K562 (cell line): ENCODE data around the gene SESN2. TPM values are rescaled to one million over a fixed set of nuclear protein-coding genes. Genes with fewer than 3 reads are reported as not detected.
A peak's percentile ranks its signal among the peaks of the same experiment; 100 is the strongest.

Source experiments
- ADNP ChIP-seq: fragments of 200-800 bp; sonication (Bioruptor generic); IDR thresholded peaks from 2 replicates; pipeline ENCODE4 v1.6.1; 2016; ENCODE audit warnings: missing genetic modification characterization, missing compliant biosample characterization
- ARHGAP35 ChIP-seq: fragments of 450-650 bp; IDR thresholded peaks from 2 replicates; pipeline ENCODE4 v1.6.1; 2018; ENCODE audit not compliant: partially characterized antibody
- CCAR2 ChIP-seq: fragments of 200-400 bp; formaldehyde crosslinking; IDR thresholded peaks from 2 replicates; pipeline ENCODE4 v1.6.1; 2017; ENCODE audit warnings: mild to moderate bottlenecking, low read depth, low read length
- CCNT2 ChIP-seq: IDR thresholded peaks from 2 replicates; pipeline ENCODE4 v1.6.1; 2011; ENCODE audit warnings: borderline replicate concordance, low read depth, mild to moderate bottlenecking, moderate library complexity, mixed read lengths, low read length; ENCODE audit not compliant: insufficient read length; ENCODE audit errors: extremely low read depth
- DACH1 ChIP-seq: fragments of 450-650 bp; IDR thresholded peaks from 2 replicates; pipeline ENCODE4 v1.6.1; 2018; ENCODE audit not compliant: partially characterized antibody
- DPF2 ChIP-seq: fragments of 450-650 bp; IDR thresholded peaks from 2 replicates; pipeline ENCODE4 v1.6.1; 2016
- ELF1 ChIP-seq: fragments of 200-800 bp; sonication (Bioruptor generic); IDR thresholded peaks from 2 replicates; pipeline ENCODE4 v1.6.1; 2016; ENCODE audit warnings: missing genetic modification characterization, missing compliant biosample characterization
- ETV5 ChIP-seq: sonication (generic); formaldehyde crosslinking; IDR thresholded peaks from 2 replicates; pipeline ENCODE4 v1.4.0; 2020; ENCODE audit warnings: low read depth, mild to moderate bottlenecking, missing genetic modification reagents
- GABPB1 ChIP-seq: sonication (generic); formaldehyde crosslinking; IDR thresholded peaks from 2 replicates; pipeline ENCODE4 v1.8.0; 2022; ENCODE audit warnings: mild to moderate bottlenecking, missing genetic modification reagents
- GATAD2A ChIP-seq: fragments of 450-650 bp; IDR thresholded peaks from 2 replicates; pipeline ENCODE4 v1.6.1; 2017
- MAFG ChIP-seq: fragments of 450-650 bp; conservative IDR thresholded peaks from 2 replicates; pipeline ENCODE4 v1.6.1; 2016; ENCODE audit warnings: missing genetic modification characterization, missing compliant biosample characterization
- MXI1 ChIP-seq: IDR thresholded peaks from 2 replicates; pipeline ENCODE4 v1.6.1; 2011; ENCODE audit warnings: low read depth, mild to moderate bottlenecking, improper control_type of control experiment, low read length
- PHB2 ChIP-seq: fragments of 450-650 bp; IDR thresholded peaks from 2 replicates; pipeline ENCODE4 v1.6.1; 2017; ENCODE audit warnings: low read depth
- RBM25 ChIP-seq: fragments of 200-400 bp; formaldehyde crosslinking; IDR thresholded peaks from 2 replicates; pipeline ENCODE4 v1.6.1; 2018; ENCODE audit warnings: low read length, low read depth, moderate library complexity; ENCODE audit not compliant: severe bottlenecking
- SIRT6 ChIP-seq: IDR thresholded peaks from one replicate; pipeline ENCODE4 v1.6.1; 2012; ENCODE audit warnings: low read depth, mild to moderate bottlenecking, control low read depth, inconsistent platforms, low read length, moderate library complexity
- SRSF3 ChIP-seq: fragments of 200-400 bp; formaldehyde crosslinking; IDR thresholded peaks from 2 replicates; pipeline ENCODE4 v1.6.1; 2016; ENCODE audit warnings: mild to moderate bottlenecking, low read length, moderate library complexity; ENCODE audit not compliant: insufficient read depth
- XRCC5 ChIP-seq: fragments of 200-400 bp; formaldehyde crosslinking; IDR thresholded peaks from 2 replicates; pipeline ENCODE4 v1.6.1; 2017; ENCODE audit warnings: low read depth, mild to moderate bottlenecking, low read length
- ZBTB8A ChIP-seq: fragments of 450-650 bp; IDR thresholded peaks from 2 replicates; pipeline ENCODE4 v1.6.1; 2018; ENCODE audit warnings: mild to moderate bottlenecking, moderate library complexity; ENCODE audit not compliant: partially characterized antibody
- ZNF785 ChIP-seq: fragments of 250-450 bp; sonication (Bioruptor Pico); IDR thresholded peaks from 2 replicates; pipeline ENCODE4 v1.4.0; 2020; ENCODE audit warnings: mild to moderate bottlenecking
- ZSCAN29 ChIP-seq: fragments of 450-650 bp; IDR thresholded peaks from 2 replicates; pipeline ENCODE4 v1.6.1; 2017
- polyA plus RNA-seq, 8 experiments: library from polyadenylated mRNA; depleted of rRNA in 4 of 8; stranded (reverse) in 5 of 8; unstranded in 3 of 8; fragments of >200 nt; fragmentation: Nextera tagmentation in 2 of 8; fragmentation: Illumina TruSeq in 1 of 8; extraction: Ambion mirVana in 2 of 8; extraction: Trizol in 1 of 8; gene quantifications; 2 replicates each; pipeline versions ENCODE4 v1.2.1 to v1.2.3, GENCODE V29; 2011 to 2014; ENCODE audit warnings: inconsistent platforms in 1 of 8, missing spikeins in 1 of 8
- total RNA-seq, 7 experiments: library from RNA; depleted of rRNA in 6 of 7; stranded (reverse); fragments of >200 nt in 6 of 7; fragmentation: Illumina TruSeq in 2 of 7; extraction: Trizol in 2 of 7; gene quantifications; 2 replicates each; pipeline versions ENCODE4 v1.2.1 to v1.2.3, GENCODE V29; 2011 to 2021; ENCODE audit warnings: low replicate concordance in 1 of 7
- TF ChIP-seq, protein P1 (sequence below), 2 experiments: fragments of 450-650 bp in 1 of 2; sonication (generic) in 1 of 2; formaldehyde crosslinking; conservative IDR thresholded peaks; 2 replicates each; pipeline versions ENCODE4 v1.4.0 to v1.8.1; 2020 to 2022; ENCODE audit warnings: mild to moderate bottlenecking in 1 of 2, missing genetic modification reagents in 1 of 2
- TF ChIP-seq, protein P2 (sequence below): fragments of 250-450 bp; sonication (Bioruptor Pico); IDR thresholded peaks from 2 replicates; pipeline ENCODE4 v1.6.1; 2021; ENCODE audit warnings: mild to moderate bottlenecking
- TF ChIP-seq, protein P3 (sequence below): fragments of 450-650 bp; formaldehyde crosslinking; IDR thresholded peaks from 2 replicates; pipeline ENCODE4 v1.4.0; 2020; ENCODE audit warnings: mild to moderate bottlenecking, moderate library complexity
- TF ChIP-seq, protein P4 (sequence below): fragments of 250-450 bp; sonication (Bioruptor Pico); IDR thresholded peaks from 2 replicates; pipeline ENCODE4 v1.4.0; 2020; ENCODE audit warnings: mild to moderate bottlenecking

SESN2 gene
- total and polyA plus RNA-seq, 9 of the 15 experiments (the other 6 are each of a cell fraction or from before 2014, with no cell fraction given): 3.7 to 71.3 (median 16.8) TPM

DNA sequence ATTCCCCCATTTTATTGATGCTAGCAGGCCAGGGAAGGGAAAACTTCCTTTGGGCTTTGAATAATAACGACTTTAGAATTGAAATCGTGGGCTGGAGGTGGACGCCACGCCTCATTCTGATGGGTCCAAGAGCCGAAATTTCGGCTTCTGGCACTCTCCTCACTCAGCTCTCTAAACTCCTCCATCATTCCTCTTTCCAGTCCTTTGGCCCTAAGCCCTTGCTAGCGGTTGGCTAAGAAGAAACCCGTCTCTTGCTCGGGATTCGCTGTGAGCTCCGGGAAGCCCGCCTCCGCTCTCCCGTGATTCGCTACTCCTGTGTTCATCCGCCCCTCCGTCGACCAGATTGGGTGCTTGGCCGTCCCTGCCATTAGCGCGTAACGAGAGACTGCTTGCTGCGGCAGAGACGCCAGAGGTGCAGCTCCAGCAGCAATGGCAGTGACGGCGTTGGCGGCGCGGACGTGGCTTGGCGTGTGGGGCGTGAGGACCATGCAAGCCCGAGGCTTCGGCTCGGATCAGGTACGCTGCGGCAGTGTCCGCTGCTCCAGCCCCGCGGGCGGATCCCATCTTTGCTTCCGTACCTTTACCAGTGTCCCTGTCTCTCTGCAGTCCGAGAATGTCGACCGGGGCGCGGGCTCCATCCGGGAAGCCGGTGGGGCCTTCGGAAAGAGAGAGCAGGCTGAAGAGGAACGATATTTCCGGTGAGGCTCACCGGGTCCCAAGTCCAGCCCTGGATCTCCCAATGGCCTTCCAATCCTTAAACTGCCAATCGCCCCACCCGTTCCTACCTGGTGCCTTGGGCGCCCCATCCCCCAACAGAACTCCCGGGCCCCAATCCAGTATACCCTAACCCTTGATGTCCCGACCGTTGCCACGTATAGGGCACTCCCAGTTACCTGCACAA, 23.3 kb upstream of the SESN2 start, which contains the start of gene ATP5IF1 (continued):
- TF ChIP-seq XRCC5: no peak
- no peak for TF ChIP-seq PHB2
- TF ChIP-seq ZNF785 (CRISPR knock-in tag): no peak
- no peak for TF ChIP-seq ADNP (tag)
- no peak for TF ChIP-seq DPF2
- TF ChIP-seq CCAR2: no peak
- TF ChIP-seq, protein P1, sequence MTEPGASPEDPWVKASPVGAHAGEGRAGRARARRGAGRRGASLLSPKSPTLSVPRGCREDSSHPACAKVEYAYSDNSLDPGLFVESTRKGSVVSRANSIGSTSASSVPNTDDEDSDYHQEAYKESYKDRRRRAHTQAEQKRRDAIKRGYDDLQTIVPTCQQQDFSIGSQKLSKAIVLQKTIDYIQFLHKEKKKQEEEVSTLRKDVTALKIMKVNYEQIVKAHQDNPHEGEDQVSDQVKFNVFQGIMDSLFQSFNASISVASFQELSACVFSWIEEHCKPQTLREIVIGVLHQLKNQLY (CRISPR knock-in tag; conservative IDR thresholded peaks at IDR 0.05): no peak
- no peak for TF ChIP-seq ZBTB8A
- TF ChIP-seq CCNT2: peak; percentile 35
- no peak for TF ChIP-seq ELF1 (tag)
- TF ChIP-seq RBM25: peak; percentile 88
- TF ChIP-seq MAFG (tag): no peak
- TF ChIP-seq MXI1: no peak
- 0 out of 2 replicates have a peak, but pooled peaks have one; percentile 52 for TF ChIP-seq ZSCAN29
- TF ChIP-seq GABPB1: peak; percentile 72
- TF ChIP-seq, protein P2, sequence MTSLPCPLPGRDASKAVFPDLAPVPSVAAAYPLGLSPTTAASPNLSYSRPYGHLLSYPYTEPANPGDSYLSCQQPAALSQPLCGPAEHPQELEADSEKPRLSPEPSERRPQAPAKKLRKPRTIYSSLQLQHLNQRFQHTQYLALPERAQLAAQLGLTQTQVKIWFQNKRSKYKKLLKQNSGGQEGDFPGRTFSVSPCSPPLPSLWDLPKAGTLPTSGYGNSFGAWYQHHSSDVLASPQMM: no peak
- no peak for TF ChIP-seq DACH1
- TF ChIP-seq GATAD2A: no peak
- TF ChIP-seq ARHGAP35: no peak
- peak; percentile 89; the same call in 1 of the 2 replicates for TF ChIP-seq SRSF3
- TF ChIP-seq ETV5 (CRISPR knock-in tag): peak; percentile 75
- TF ChIP-seq SIRT6: no peak
- TF ChIP-seq, protein P3, sequence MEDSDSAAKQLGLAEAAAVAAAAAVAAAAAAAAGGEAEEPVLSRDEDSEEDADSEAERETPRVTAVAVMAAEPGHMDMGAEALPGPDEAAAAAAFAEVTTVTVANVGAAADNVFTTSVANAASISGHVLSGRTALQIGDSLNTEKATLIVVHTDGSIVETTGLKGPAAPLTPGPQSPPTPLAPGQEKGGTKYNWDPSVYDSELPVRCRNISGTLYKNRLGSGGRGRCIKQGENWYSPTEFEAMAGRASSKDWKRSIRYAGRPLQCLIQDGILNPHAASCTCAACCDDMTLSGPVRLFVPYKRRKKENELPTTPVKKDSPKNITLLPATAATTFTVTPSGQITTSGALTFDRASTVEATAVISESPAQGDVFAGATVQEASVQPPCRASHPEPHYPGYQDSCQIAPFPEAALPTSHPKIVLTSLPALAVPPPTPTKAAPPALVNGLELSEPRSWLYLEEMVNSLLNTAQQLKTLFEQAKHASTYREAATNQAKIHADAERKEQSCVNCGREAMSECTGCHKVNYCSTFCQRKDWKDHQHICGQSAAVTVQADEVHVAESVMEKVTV (CRISPR knock-in tag): no peak
- TF ChIP-seq, protein P4, sequence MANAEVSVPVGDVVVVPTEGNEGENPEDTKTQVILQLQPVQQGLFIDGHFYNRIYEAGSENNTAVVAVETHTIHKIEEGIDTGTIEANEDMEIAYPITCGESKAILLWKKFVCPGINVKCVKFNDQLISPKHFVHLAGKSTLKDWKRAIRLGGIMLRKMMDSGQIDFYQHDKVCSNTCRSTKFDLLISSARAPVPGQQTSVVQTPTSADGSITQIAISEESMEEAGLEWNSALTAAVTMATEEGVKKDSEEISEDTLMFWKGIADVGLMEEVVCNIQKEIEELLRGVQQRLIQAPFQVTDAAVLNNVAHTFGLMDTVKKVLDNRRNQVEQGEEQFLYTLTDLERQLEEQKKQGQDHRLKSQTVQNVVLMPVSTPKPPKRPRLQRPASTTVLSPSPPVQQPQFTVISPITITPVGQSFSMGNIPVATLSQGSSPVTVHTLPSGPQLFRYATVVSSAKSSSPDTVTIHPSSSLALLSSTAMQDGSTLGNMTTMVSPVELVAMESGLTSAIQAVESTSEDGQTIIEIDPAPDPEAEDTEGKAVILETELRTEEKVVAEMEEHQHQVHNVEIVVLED: peak; percentile 15; the same call in 1 of the 2 replicates
